Activated CD4-positive, alpha-beta T cell treated with anti-CD3 and anti-CD28 coated beads for 4 hours (primary cell): ENCODE measurements around the gene COTL1.

Source experiments
- DNase-seq, 2 donors: peaks; one replicate each; pipeline ENCODE4 v3.0.0-alpha.2; 2020

The COTL1 gene

GRCh38 chr16:84594725-84595038 lies 23.2 kb downstream of the COTL1 start:
- DNase-seq: no peak

GRCh38 chr16:84593825-84594724 lies 23.8 kb downstream of the COTL1 start:
- DNase-seq: peak; percentile 60 to 67

GRCh38 chr16:84592718-84593117 lies 25.2 kb downstream of the COTL1 start:
- DNase-seq: no peak

DNA sequence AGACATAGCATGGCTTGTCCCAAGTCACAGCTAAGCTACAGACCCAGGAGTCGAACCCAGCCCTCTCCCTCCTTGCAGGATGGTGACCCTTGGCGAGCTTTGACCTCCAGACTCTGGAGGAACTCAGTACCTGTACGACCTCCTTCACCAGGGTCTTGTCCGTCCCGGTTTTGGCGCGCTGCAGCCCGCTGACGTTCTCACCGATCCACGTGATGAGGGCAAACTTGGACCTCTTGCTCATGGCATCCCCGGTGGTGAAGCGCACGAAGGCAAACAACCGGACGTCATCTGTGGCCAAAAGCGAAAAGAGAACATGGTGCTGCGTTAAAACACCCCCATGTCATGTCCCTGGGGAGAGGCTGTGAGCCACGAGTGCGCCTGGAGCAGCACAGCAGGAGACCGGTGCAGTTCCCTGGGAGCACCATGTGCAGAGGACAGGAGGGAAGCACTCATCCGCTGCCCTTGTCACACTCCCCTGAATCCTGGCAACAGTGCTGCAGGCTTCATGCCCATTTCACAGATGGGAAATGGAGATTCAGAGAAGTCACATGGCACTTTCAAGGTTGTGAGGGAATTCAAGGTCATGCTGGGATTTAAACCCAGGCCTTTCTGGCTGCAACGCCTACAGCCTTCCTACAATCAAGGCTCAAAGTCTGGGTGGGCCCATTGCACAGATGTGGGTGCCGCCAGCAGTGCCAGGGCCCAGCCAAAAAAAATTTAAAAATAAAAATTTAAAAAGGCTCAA lies 27.7 kb downstream of the COTL1 start:
- no peak for DNase-seq

DNA sequence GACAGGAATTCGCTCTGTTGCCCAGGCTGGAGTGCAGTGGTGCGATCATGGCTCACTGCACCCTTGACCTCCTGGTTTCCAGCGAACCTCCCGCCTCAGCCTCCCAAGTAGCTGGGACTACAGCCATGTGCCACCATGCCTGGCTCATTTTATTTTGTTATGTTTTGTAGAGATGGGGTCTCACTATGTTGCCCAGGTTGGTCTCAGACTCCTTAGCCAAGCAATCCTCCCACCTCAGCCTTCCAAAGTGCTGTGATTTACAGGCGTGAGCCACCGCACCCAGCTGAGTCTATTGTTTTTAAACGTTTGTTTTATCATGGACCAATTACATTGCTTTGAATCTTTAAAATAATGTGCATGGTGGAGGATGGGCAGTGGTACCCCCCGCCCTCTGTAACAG lies 28.9 kb downstream of the COTL1 start:
- no peak for DNase-seq

GRCh38 chr16:84585886-84586285 lies 32.0 kb downstream of the COTL1 start:
- DNase-seq: no peak

- no peak for DNase-seq
Measured at GRCh38 chr16:84585467-84585866, 32.4 kb downstream of the COTL1 start.

DNA sequence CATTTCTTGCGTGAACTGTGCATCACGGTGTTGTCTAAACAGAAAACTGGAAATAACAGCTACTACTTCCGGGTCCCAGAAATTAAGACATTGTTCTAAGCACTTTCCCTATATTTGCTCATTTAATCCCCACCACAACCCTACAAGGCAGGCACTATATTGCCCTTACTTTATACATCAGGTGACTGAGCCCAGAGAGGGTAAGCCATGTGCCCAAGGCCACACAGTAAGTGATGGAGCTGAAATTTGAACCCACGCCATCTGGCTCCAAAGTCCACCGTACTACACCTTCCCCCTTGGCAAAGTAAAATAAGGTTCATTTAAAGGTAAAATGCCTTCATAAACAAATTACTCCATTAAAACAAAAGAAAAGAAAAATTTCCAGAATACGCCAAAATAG lies 33.2 kb downstream of the COTL1 start:
- no peak for DNase-seq

- no peak for DNase-seq
Measured at GRCh38 chr16:84583995-84584394, 33.9 kb downstream of the COTL1 start.

- no peak for DNase-seq
Measured at GRCh38 chr16:84582958-84583516, 34.8 kb downstream of the COTL1 start.

GRCh38 chr16:84581158-84581557 lies 36.7 kb downstream of the COTL1 start:
- DNase-seq: no peak

DNA sequence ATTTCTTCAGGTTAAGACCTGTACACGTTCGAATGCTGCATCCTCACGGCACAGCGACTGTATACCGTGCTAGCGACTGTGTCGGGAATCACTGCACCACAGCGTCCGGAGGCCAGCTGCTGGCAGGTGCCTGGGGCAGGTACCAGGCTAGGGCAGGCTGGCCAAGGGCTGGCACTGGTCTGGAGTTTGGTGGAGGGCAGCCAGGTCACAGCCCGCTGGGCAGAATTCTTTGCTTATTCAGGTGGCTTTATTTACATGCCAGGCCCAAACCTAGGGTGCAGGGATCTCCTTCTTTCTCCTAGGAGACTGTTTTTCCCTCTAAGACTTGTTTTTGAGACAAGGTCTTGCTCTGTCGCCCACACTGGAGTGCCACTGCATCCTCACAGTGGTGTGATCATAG lies 37.9 kb downstream of the COTL1 start:
- DNase-seq: no peak

DNA sequence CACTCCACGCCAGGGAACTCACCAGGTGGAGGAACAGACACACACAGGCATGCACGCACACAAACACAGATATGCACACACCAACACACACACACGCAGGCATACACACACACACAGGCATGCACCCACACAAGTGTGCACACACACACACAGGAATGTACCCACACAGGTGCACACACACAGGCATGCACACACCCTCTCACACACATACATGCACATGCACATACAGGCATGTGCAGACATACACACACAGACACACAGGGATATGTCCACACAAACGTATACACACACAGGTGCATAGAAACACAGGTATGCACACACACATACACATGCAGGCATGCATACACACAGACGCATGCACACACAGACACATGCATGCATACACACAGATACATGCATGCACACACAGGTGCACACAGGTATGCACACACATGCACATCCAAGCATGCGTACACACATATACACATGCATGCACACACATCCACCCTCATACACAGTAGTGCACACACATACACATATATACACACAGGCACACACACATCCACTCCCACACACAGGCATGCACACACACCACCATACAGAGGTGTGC lies 39.2 kb downstream of the COTL1 start:
- no peak for DNase-seq

DNA sequence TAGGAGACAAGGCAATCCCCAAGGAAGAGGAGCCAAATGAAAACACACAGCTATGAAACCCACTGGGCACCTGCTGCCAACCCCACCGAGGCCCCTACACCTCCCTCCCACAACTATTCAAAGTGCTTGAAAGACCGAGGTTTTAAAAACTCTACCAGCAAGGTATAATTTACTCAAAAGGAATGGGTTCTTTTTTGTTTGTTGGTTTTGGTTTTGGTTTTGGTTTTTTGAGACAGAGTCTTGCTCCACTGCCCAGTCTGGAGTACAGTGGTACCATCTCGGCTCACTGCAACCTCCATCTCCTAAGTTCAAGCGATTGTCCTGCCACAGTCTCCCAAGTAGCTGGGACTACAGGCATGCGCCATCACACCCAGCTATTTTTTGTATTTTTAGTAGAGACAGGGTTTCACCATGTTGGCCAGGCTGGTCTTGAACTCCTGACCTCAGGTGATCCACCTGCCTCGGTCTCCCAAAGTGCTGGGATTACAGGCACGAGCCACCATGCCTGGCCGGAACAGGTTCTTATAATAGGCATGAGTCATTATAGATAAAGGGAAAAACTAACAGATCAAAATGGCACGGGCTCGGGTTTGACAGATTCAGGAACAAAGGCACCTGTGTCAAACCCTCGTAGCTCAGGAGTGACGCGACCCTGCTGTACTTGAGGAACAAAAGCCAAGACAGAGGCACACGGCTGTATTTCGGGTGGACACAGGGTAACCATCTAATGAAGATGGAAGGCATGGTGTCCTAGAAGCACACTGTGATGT lies 40.7 kb downstream of the COTL1 start:
- no peak for DNase-seq

DNA sequence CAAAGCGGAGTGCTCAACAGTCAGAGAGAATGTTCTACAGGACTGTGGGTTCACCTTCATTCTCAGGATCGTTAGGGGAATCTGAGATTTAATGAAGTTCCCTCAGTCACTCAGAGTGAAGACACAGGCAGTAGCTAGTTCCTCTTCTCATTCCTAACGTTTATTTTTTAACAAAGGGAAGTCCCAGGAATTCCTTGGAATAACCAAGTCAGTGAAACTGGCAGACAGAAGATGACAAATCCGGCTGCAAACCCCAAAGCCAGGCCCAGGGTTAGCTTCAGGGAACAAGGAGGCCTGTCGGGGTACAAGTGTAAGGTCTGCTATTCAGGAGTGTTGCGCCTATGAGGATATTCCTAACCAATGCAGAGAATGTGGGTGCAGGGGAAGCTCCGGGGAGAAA lies 42.0 kb downstream of the COTL1 start:
- DNase-seq: no peak

GRCh38 chr16:84574191-84574590 lies 43.7 kb downstream of the COTL1 start:
- no peak for DNase-seq

DNA sequence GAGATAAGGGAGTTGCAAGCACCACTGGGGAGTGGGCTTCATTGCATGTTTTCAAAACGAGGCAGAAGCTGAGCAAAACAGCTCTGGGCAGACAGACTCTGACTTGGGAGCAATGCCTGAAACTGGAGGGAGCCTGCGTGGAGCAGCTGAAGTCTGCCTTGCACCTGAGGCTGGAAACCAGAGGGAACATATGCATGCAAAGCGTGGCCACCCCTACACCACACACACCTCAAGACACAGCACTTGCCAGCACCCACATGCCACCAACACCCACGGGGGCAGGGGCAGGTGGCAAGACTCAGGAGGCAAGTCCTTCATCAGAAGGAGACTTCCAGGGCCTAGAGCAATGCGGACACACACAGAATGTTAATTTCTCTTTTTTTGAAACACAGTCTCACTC lies 45.8 kb downstream of the COTL1 start:
- DNase-seq: no peak

GRCh38 chr16:84571506-84571905 lies 46.4 kb downstream of the COTL1 start:
- DNase-seq: no peak

DNA sequence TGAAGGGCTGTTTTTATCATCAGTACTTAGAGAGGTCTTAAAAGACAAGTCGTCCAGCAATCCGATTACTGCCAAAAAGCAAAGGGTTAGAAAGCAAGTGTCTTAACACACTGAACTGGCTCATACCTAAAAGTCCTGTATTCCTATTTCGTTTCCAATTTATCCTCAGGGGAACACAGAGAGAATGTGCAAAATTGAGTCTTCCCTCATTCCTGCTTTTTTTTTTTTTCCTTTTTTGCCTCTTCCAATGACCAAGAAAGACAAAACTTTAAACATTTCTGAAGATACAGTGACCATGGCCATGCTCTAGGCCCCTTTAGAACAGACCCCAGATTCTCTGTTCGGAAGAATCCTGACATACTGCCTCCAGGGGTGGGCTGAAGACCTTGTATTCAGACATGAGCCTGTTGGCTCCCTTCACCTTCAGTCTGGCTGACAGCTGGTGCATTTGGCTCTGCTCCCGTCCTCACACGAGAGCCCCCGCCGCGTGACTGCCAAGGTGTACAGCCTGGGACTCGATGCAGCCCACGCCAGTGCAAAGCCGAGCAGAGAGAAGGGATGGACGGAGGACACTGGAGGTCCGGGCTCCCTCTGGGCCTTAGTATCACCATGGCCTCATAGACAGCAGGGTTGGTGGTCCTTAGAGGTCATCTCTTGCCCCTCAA lies 47.0 kb downstream of the COTL1 start:
- DNase-seq: no peak

- no peak for DNase-seq
Measured at GRCh38 chr16:84569382-84569987, 48.4 kb downstream of the COTL1 start.

DNA sequence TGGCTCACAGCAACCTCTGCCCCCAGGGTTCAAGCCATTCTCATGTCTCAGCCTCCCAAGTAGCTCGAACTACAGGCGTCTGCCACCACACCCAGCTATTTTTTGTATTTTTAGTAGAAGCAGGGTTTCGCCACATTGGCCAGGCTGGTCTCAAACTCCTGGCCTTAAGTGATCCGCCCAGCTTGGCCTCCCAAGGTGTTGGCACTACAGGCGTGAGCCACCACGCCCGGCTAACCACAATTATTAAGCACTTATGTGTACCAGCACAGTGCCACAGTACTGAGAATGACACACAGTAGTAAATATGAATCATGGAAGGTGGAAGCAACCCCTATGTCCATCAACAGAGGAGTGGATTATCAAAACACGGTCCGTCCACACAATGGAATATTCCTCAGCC lies 49.8 kb downstream of the COTL1 start:
- DNase-seq: no peak
